Caki2 (cell line): Measurements from ENCODE around the gene TASP1. TPM values are rescaled to one million over a fixed set of nuclear protein-coding genes. Genes with fewer than 3 reads are reported as not detected.
"Not testable (repeated sequence)": the region's sequence is repeated elsewhere in the genome, so short reads cannot be mapped to it uniquely, and the experiment has no call there.

ENCODE experiments used
- DNase-seq: peaks from one replicate; pipeline ENCODE4 v3.0.0-alpha.2; 2015; ENCODE audit warnings: low read depth
- in situ Hi-C: cut with HindIII; loops from 2 replicates; pipeline ENCODE4 v1.10.0; 2016; ENCODE audit warnings: low sequenced_read_pairs, low pct_unique_long_range_greater_than_20kb, mixed read lengths
- total RNA-seq: library from RNA; depleted of rRNA; stranded (reverse); fragments of >200 nt; shearing (Covaris generic); gene quantifications from 2 replicates; pipeline ENCODE4 v1.2.3, GENCODE V29; 2014; ENCODE audit warnings: low replicate concordance

The TASP1 gene
- total RNA-seq, 1 experiment from 2014 or later, result 3.6 TPM

DNA sequence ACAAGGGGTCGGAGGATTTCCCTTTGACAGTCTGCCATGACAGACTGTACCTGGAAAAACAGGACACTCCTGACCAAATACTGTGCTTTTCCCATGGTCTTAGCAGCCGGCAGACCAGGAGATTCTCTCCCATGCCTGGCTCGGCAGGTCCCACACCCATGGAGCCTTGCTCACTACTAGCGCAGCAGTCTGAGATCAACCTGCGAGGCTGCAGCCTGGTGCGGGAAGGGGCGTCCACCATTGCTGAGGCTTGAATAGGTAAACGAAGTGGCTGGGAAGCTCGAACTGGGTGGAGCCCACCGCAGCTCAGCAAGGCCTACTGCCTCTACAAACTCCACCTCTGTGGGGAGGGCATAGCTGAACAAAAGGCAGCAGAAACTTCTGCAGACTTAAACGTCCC is 45.3 kb downstream of the TASP1 start:
- in situ Hi-C loops, DNase-seq: not testable (repeated sequence)

DNA sequence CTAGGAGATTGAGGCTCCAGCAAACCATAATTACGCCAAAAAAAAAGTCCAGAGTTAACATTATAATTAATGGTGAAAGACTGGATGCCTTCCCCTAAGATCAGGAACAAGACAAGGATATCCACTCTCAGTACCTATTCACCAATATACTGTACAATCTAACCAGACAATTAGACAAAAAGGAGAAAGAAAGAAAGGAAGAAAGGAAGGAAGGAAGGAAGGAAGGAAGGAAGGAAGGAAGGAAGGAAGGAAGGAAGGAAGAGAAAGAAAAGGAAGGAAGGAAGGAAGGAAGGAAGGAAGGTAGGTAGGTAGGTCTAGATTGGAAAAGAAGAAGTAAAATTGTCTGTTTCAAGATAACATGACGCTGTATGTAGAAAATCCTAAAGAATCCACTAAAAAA is 50.7 kb downstream of the TASP1 start:
- in situ Hi-C loops, result no loop called here
- DNase-seq, result no peak

DNA sequence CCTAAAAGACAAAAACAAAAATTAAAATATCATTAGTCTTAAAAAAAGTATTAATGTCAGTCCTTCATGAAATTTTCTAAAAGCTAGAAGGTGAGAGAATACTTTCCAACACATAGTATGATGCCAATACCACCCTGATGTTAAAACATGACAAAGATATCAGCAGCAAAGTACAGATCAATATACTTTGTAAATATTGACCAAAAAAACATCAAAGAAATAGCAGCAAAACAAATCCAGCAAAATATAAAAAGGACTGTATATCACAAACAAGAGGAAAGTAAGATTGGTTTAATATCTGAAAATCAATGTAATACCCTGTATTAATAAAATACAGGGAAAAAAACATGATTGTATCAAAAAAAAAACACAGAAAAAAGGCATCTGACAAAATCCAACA is 51.4 kb downstream of the TASP1 start:
- DNase-seq, result no peak
- in situ Hi-C loops, result no loop called here

DNA sequence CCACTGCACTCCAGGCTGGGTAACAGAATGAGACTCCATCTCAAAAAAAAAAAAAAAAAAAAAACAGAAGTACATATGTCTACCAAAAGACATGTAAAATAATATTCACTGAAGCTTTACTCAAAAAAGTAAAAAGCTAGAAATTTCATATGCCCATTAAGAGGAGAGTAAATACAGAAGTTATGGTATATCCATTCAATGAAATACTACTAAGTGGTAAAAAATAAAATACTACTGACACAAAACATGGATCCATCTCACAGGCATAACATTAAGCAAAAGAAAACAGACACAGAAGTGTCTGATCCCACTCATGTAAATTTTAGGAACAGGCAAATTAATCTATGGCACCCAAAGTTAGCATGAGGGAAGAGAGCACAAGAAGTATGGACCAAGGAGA is 52.6 kb downstream of the TASP1 start:
- no peak for DNase-seq
- in situ Hi-C loops, result no loop called here

DNA sequence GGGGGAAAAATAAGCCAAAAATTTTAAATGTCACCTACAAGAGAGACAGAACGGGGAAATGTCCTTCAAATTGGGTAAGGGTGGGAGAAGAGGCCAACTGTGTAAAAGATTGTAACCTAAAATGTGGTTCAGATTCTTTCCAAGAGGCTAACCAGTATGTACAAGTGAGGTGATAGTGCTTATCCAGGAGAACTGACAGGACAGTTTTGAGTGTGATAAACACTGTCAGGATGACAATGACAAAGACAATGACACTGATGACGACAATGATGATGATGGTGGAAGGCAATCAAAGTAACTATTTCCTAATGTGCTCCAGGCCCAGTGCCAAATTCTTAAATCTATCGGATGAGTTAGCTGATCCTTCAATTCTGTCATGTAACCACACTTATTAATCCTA is 57.3 kb downstream of the TASP1 start:
- DNase-seq, result no peak
- in situ Hi-C loops, result no loop called here

DNA sequence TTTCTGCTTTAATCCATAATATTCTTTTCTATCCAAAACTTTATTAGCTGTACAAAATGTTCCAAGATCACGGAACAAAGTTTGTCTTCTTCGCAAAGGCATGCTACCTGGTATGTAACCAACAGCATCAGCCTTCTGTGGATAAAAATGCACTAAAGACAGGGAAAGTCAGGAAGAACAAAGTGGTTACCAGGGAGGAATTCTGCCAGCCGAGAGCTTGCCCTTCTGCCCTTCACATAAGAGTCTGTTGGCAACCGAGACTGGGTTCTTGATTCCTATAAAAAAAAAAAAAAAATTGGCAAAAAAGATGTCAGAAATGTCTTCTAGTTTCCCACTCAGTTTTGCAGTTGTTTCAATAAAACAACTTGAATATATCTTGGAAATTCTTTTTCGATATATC is 58.0 kb downstream of the TASP1 start:
- in situ Hi-C loops, result no loop called here
- DNase-seq, result no peak

DNA sequence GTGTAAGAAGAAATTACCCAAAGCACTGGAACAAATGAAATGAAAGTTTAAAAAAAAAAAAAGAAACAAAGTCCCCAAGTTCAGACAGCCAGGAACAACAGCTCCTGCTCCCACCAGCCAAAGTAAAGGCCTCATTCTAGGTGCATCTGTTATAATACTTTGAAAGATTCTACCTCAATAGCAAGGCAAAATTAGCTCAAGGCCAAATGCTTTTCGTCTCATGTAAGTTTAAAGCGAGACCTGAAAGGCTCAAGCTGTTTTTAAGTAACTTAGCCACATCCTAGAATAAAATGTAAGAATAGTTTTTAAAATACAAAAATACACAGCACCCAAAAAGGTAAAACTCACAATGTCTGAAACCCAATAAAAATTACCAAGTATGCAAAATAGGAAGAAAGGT is 64.7 kb downstream of the TASP1 start:
- DNase-seq, result no peak
- in situ Hi-C loops, result no loop called here

DNA sequence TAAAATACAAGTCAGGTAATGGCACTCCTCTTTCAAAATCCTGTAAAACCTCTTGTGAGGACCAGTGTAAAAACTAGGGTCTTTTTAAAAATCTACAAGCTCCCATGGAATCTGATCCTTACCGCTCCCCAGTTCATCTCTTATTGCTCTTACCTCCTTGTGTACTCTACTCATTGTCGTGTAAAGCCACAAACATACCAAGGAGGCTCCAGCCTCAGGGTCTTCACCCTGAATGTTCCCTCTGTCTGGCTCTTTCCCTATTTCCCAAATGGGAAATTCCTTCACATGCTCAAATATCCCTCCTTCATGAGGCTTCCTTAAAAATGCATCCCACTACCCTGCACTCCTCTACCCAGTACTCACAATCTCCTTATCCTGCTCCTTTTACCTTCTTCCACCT is 67.1 kb downstream of the TASP1 start:
- DNase-seq, result no peak
- in situ Hi-C loops, result no loop called here

DNA sequence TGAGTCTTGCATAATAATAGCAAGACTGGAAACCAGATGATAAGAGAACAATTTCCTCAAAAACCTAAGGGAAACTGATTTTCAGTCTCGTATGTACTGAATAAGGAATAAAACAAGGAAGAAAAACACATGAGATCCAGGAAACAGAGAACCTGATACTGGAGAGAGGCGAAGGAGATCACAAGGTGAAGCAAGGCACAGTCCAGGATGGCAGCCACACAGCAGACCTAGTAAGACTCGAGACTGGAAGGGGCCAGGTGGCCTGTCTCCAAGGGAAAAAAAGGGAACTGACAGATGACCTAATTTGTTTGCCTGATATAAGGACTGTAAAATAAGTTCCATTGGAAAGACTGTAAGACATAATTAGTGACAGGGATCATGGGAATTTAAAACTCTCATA is 71.1 kb downstream of the TASP1 start:
- DNase-seq, result no peak
- in situ Hi-C loops, result no loop called here

DNA sequence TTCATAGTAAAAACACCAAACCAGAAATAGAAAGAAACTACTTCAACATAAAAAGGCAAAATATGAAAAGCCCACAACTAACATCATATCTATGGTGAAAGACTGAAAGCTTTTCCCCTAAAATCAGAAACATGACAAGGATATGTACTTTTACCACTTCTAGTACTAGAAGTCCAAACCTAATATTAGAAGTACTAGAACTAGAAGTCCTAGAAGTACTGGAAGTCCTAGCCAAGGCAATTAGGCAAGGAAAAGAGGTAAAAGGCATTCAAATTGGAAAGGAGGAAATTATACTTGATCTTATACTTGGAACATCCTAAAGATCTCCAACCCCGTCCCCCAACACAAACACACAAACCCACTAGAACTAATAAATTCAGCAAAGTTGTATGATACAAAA is 74.9 kb downstream of the TASP1 start:
- DNase-seq, result no peak
- in situ Hi-C loops, result no loop called here

DNA sequence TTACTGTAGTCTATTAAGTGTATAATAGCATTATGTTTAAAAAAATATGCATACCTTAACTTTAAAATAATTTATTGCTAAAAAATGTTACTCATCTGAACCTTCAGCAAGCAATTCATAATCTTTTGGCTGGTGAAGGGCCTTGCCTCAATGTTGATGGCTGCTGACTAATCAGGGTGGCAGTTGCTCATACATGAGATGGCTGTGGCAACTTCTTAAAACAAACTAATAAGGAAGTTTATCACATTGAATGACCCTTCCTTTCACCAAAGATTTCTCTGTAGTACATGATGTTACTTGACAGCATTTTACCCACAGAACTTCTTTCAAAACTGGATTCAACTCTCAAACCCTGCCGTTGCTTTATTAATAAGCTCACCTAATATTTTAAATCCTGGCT is 84.0 kb downstream of the TASP1 start:
- in situ Hi-C loops, result no loop called here

DNA sequence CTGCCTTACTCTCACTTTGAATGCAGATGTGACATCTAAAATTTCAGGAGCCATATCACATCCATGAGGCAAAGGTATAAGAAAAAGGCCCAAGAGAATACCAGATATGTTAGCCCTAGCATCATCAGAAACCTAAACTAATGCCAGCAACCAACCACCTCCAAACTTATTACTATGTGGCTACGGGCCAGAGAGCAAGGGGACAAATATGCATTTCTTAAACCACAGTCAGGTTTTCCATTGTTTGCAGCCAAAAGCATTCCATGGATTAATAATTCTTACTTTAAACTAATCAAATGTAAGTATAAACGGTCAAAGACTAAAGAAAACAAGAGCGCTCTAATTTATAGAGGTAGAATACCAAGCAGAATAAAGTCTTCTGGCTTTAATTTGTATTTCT is 84.7 kb downstream of the TASP1 start:
- in situ Hi-C loops, result no loop called here
- DNase-seq, result no peak

More for the DNA sequence above, 84.0 kb downstream of the TASP1 start:
- DNase-seq, result no peak

DNA sequence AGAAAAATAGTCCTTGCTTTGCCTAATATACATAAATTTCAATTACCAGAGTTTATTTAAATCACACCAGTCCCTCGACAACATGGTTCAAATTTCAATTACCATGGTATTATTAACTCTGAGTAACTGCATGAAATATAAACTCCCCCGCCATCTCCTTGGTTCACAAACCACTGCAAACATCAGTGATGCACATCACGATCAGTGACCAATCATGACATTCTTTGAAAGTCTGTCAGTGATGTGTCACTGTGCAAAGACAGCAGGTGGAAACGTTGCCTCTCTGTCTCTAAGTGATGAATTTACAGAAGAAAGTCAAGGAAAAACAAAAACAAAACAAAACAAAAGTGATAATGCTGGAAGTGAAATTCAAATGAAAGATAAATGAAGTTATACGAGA is 86.7 kb downstream of the TASP1 start:
- in situ Hi-C loops, result no loop called here
- peak; percentile 52 for DNase-seq

DNA sequence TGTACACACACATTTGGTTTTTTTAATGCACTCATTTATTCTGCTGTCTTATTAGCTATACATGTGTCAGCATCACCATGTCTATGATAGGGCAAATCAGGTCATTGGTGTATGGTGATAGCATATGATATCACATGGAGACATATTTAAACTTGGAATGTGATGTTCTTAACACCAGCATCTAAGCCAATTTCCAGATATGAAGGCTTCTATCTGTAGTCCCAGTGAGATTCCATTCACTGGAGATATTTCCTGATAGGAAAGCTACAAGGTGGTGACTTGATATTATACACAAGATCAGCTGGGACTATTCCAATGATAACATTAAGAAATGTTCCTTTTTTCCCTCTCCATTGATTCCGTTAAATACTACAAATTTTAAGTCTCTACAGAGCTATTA is 89.3 kb downstream of the TASP1 start:
- in situ Hi-C loops, result no loop called here
- DNase-seq, result no peak

DNA sequence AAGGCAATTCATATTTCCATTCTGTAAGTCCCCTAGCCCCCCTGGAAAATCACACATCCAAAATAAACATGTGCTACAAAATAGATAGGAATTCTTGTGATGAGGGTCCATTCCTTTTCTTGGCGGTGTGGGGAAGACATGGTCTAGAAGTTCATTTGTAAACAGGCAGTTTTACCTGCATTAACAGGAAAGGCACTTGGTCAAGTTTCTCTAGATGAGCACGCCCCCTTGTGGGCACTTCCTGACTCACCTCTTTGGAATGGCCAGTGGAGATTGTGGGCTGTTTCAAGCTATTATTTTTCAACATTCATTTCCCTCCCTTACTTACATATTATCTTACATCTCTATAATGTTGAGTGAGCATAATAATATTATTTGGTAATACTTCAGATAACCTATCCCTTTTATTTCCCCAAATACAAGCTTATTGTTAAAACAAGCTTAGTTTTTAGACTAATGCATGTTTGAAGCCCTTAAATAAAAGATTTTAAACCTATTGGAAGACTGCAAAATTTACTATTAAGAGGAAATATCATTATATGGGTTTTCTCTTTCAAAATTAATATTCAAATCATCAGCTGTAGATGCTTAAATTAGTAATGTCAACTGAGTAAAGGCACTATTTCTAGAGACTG is 92.1 kb downstream of the TASP1 start:
- in situ Hi-C loops, result no loop called here
- DNase-seq, result peak; percentile 67

DNA sequence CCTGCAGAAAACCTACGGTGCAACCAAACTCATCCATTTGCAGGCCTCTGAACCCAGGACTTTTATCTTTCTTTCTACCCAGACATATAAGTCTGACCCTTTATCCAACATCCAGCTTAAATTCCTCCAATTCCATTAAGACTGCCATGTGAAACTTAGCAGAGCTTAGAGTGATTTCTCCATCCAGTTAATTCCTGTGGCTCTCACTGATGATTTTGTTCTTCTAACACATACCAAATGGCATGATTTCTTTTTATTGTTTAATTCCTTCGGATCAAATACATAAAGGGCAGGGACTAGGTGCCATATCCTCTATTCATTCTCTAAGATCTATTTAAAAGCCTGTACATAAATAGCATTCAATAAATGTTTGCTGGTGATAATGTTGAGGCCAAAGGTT is 92.9 kb downstream of the TASP1 start:
- in situ Hi-C loops, result no loop called here
- no peak for DNase-seq

DNA sequence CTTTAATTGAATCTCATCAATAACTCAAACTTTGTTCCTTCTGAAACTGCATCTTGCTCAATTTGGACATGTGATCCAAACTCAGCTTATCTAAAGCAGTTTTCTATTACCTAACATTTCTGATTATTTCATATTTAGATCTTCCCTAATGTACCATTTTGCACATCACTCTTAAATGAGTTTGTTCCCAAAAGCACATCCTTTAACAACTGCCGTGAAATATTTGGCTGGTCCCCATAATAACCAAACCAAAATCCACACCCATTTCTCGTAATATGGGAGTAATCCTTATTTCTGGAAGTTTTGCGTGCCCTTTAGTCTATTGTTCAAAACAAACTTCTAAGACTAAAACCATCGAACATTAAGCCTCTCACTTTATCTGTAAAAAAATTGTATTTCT is 94.9 kb downstream of the TASP1 start:
- in situ Hi-C loops, result no loop called here
- no peak for DNase-seq

DNA sequence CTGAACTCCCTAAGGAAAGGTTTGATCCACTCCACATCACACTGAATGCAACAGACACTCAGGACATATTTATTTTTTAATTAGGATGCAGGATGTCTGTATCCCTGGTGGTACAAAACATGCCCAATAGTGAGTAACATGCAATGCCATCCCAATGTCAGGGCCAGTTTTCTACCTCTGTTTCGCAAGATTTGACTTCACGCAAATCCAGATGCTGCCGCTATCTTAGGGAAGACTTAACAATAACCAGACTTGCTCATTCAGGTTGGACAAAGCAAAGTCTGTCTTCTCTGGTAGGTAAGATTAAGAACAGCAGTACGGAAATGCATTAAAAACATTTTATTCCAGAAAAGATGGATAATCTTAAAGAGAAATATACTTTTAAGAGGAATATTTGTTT is 103.1 kb downstream of the TASP1 start:
- no peak for DNase-seq
- in situ Hi-C loops, result no loop called here

DNA sequence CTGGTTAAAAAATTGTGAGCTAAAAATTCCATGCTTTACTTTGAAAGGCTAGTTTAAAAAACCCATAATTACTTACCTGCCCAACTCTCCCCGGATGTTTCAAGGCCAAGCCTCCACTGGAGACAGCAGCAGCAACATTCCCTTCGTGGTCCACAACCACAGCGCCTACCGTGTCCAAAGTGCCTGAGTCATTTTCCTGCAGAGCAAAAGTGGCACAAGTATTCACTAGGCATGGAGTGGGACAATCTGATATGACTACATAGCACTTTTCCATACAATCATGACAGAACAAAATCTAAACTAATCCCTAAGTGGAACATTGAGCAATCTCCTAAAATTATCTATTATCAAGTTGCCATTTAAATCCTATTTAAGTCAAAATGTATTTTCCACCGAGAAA is 104.8 kb downstream of the TASP1 start:
- in situ Hi-C loops, result no loop called here

DNA sequence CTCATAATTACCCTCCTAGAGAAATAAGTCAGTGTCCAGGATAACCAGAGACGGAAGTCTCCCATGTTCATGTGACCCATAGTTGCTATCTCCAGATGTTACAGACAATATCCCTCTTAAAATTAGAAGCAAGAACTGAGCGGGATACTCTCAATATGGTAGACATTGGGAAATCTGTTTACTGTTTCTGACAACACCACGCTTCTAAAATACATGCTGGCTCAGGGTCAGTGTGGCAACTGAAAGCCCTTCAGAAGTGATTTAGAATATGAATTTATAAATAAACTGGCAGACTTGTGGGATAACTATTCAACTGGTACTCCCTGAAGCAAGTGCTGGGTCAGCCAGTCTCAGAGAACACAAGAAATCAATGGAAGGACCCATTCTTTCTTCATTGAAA is 108.6 kb downstream of the TASP1 start:
- in situ Hi-C loops, result no loop called here
- no peak for DNase-seq

More for the DNA sequence above, 104.8 kb downstream of the TASP1 start:
- DNase-seq, result no peak

DNA sequence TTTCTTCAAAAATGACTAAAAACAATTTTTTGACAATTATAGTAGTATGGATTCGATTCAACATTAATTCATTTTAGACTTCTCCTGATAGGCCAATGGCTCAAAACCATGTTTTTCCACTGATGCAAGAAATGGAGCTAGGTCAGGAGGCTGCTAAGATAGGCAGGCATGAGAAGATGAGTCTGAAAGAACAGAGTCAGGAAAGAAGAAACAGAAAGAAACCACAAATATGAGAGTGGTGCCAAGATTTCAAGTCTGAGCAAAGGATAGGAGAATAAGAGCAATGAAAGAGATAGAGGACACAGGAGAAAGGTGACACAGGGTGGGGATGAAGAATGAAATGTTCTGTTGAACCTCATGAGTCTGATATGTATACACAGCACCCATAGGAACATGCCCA is 112.2 kb downstream of the TASP1 start:
- in situ Hi-C loops, result no loop called here
- DNase-seq, result no peak
